OCI-LY3 (cell line): ENCODE measurements around the gene CHGA.

ENCODE experiments used
- CTCF ChIP-seq: fragments of 200-600, 300-600 bp; sonication (generic); IDR thresholded peaks from 2 replicates; pipeline ENCODE4 v1.5.1; 2014; ENCODE audit warnings: antibody characterized with exemption, low read length, low read depth
- EZH2phosphoT487 ChIP-seq: fragments of 200-600 bp; shearing (Covaris generic); IDR thresholded peaks from 2 replicates; pipeline ENCODE4 v1.6.1; 2018; ENCODE audit warnings: antibody characterized with exemption, mixed run types, low read depth

- TF ChIP-seq CTCF (no peak), EZH2phosphoT487 (no peak)
Observed at GRCh38 chr14:92922155-92922735, 705 bp upstream of the CHGA start.
